ENCODE data around the gene LCN15.

- TF ChIP-seq EZH2phosphoT487 (IDR thresholded peaks at IDR 0.05) (no peak), CTCF (IDR thresholded peaks at IDR 0.05) (no peak), EZH2 (IDR thresholded peaks at IDR 0.05) (no peak)
Observed at GRCh38 chr9:136728548-136729123, 35.7 kb downstream of the LCN15 start.
